ENCODE data around the gene MEAK7.
"Not testable (repeated sequence)": the region's sequence is repeated elsewhere in the genome, so short reads cannot be mapped to it uniquely, and the experiment has no call there.

MEAK7 gene

DNA sequence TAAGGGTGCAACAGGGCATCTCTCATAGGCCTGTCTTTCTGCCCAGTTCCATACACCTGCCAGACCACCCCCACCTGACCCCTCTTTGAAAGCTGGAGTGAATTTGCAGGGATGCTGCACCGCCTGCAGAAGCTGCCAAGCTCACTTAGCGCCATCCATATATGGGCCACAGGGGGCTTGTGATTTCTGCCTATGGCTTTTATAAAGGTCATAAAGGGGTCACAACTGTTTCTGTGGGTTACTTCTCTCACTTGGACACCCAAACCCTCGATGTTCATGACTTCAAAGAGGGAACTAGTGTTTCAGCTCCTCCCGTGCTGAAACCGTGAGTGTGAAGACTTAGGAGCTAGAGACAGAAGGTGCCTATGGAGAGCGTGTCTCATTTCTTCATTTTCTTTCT, 23.9 kb upstream of the MEAK7 start:
- no peak for DNase-seq (ENCODE audit: extremely low spot score)
- TF ChIP-seq, protein P1, sequence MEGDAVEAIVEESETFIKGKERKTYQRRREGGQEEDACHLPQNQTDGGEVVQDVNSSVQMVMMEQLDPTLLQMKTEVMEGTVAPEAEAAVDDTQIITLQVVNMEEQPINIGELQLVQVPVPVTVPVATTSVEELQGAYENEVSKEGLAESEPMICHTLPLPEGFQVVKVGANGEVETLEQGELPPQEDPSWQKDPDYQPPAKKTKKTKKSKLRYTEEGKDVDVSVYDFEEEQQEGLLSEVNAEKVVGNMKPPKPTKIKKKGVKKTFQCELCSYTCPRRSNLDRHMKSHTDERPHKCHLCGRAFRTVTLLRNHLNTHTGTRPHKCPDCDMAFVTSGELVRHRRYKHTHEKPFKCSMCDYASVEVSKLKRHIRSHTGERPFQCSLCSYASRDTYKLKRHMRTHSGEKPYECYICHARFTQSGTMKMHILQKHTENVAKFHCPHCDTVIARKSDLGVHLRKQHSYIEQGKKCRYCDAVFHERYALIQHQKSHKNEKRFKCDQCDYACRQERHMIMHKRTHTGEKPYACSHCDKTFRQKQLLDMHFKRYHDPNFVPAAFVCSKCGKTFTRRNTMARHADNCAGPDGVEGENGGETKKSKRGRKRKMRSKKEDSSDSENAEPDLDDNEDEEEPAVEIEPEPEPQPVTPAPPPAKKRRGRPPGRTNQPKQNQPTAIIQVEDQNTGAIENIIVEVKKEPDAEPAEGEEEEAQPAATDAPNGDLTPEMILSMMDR (IDR thresholded peaks at IDR 0.05; ENCODE audit: control extremely low read depth, extremely low read depth, low read depth, missing control alignments): no peak
- CTCF ChIA-PET: interaction anchor here (1.0 to 2.1 kb wide), 7 partner anchors 11 to 94 kb away, joined by 3 to 8 read pairs (median 5); no protein-coding TSS in a partner anchor
- POLR2A ChIA-PET: no interaction called here

DNA sequence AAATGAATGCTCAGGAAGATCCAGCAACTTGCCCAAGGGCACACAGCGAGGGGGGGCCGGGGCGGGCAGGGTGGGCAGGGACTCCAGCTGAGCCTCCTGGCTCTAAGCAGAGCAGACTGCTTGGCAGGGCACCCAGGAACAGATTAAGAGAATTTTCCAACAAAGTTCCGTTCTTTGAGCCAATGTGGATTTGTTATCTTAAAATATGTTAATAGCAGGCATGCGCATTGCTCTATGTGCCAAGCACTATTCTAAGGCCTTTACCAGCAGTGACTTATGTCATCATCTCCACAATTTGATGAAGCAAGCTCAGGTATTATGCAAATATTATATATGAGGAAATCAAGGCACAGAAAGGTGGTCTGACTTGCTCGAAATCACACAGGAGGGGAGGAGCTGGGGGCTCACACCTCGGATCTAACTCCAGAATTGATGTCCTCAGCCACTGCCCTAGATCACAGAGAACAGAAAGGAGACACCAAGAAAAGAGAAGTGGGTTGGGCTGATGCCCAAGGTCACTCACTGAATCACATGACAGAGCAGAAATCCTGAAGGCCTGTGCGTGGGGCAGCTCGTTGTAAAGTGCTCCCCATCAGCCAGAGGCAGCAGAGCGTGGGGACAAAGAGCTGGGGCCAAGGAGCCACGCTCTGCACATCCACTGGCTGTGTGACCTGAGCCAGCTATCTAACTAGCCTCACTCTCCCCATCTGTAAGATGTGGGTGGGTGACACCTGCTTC, 23.2 kb upstream of the MEAK7 start:
- DNase-seq (ENCODE audit: extremely low spot score): no peak
- ChIA-PET CTCF (interaction anchor here (1.0 to 2.1 kb wide), 7 partner anchors 12 to 251 kb away, joined by 3 to 8 read pairs (median 4); no protein-coding TSS in a partner anchor), POLR2A (no interaction called here)
- TF ChIP-seq, protein P1 (IDR thresholded peaks at IDR 0.05; ENCODE audit: control extremely low read depth, extremely low read depth, low read depth, missing control alignments): no peak

DNA sequence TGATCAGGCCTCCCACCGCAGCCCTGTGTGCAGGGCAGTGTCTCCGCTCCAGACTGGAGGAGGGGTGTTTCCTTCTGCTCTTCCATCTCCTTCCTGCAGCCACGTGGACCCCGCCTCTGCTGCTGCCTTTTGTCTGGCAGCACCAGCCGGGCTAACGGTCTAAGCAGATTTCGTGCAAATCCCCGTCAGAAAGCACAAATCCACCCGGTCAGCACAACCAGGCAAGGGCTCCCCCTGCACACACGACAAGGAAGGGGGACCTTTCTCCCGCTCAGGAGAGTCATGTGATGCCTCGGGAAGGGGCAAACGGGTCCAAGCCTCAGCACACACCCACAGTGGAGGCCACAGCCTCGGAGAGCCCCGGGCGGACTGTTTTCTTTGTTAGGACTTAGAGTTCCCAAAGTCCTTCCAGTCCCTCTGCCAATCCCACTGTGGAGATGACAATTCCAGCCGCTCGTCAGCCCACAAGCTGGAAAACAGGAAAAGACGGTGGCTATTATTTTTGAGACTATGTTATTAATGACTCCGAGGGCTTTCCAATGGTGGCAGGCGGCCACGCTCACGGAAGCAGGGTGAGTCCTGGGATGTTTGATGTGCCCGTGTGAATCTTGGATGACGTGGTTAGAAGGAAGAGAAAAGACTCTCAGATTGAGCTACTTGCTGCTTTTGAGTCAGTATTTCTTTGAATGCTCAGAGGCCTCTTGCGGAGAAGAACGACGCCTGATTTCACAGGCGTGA, 22.5 kb upstream of the MEAK7 start:
- POLR2A ChIA-PET: interaction anchor here (0.6 kb wide), 1 partner anchor 58 kb away, joined by 5 read pairs; no protein-coding TSS in a partner anchor
- CTCF ChIA-PET: interaction anchor here (1.1 to 1.9 kb wide), 4 partner anchors 16 to 250 kb away, joined by 3 to 7 read pairs (median 4); no protein-coding TSS in a partner anchor
- TF ChIP-seq, protein P1 (IDR thresholded peaks at IDR 0.05; ENCODE audit: control extremely low read depth, extremely low read depth, low read depth, missing control alignments): no peak
- DNase-seq (ENCODE audit: extremely low spot score): no peak

DNA sequence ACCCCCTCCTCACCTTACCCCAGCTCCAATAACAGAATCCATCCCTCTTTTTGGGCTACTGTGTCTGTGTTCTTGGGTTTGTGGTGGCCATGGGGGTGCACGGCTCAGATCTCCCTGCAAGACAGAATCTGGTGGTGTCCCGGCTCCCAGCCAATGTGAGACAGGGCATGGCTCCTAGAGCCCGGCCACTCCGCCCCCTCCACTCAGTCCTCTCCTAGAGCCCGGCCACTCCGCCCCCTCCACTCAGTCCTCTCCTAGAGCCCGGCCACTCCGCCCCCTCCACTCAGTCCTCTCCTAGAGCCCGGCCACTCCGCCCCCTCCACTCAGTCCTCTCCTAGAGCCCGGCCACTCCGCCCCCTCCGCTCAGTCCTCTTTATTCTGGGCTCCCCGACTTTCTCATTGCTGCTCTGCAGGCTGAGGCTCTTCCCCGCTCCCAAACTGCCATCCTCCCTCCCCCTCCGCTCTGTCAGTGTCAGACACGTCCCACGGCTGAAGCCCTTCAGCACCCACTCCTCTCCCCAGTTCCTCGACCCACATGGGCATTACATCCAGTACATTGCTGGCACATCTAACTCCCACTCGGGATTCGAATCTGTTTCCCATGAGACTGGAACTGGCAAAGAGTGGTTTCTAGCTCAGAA, 20.6 kb upstream of the MEAK7 start:
- CTCF ChIA-PET: interaction anchor here (0.6 to 1.2 kb wide), 4 partner anchors 13 to 96 kb away, joined by 3 to 4 read pairs (median 4); no protein-coding TSS in a partner anchor
- POLR2A ChIA-PET; DNase-seq (ENCODE audit: extremely low spot score): not testable (repeated sequence)

DNA sequence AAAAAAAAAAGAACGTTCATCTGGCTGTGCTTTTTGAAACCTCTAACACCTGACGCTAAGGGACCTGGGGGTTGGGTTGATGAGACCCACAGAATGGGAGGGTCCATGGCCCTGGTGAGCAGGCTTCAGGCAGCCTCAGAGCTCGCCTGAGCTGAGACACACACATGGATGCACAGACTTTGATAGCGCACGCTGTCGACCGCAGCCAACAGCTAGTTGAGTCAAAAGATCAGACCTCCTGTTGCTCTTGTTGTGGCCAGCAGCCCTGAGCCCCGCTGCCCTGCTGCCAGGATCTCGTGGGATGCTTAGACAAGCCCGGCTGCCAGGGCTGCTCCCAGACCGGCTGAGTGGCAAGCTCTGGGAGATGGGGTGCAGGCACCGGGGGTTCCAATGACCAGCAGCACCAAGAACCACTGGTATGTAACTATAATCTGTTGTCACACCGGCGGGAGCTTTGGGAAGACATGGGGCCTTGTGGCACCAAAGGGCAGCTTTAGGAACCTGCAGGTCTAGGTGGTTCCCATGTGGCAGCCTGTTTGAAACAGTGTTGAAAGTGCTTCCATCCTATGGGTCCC, 20.0 kb upstream of the MEAK7 start:
- ChIA-PET CTCF (interaction anchor here (0.6 to 1.2 kb wide), 4 partner anchors 12 to 97 kb away, joined by 3 to 4 read pairs (median 4); no protein-coding TSS in a partner anchor), POLR2A (no interaction called here)
- no peak for DNase-seq (ENCODE audit: extremely low spot score)
- TF ChIP-seq, protein P1 (IDR thresholded peaks at IDR 0.05; ENCODE audit: control extremely low read depth, extremely low read depth, low read depth, missing control alignments): no peak

DNA sequence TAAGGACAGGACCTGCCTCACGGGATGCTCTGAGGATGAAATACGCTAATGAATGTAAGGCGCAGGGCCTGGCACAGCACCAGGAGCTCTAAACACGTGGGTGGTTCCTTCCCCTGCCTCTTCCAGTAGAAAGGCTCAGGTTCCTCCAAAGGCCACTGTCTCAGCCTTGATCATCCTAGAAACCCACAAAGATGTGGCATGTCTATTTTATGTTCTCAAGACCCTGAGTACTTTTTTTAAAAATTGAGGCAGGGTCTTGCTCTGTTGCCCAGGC, 17.0 kb upstream of the MEAK7 start:
- DNase-seq (ENCODE audit: extremely low spot score): no peak
- TF ChIP-seq, protein P1 (IDR thresholded peaks at IDR 0.05; ENCODE audit: control extremely low read depth, extremely low read depth, low read depth, missing control alignments): no peak
- CTCF ChIA-PET: interaction anchor here (1.1 to 3.2 kb wide), 4 partner anchors 9 to 245 kb away, joined by 3 to 23 read pairs (median 6); no protein-coding TSS in a partner anchor
- POLR2A ChIA-PET: no interaction called here
